ENCODE results near the gene ITGA1. TPM values are rescaled to one million over a fixed set of nuclear protein-coding genes. Genes with fewer than 3 reads are reported as not detected.

ITGA1 gene
- total and polyA plus RNA-seq, 2 donors (not counting 1 experiment from before 2014, with no cell fraction given), result 12.6 to 115 TPM

DNA sequence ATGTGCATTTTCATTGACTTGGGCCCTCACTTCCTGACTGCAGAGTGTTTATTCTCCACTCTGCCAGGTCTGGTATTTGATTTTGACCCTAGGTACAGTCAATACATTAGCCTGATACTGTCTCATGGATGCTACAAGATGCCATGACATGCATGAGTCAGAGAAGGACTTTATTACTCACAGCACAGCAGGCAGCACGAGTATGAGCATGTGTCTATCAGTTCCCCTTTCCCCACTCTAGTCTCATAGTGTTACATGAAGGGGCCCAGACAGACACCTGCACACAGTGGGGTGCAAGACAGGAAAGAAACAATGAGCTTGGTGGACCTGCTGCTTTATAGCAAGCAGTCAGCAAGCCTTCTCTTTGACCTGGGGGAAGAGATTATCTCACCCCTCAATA, 221.0 kb downstream of the ITGA1 start:
- H3K27me3 ChIP-seq (ENCODE audit: control insufficient read depth, insufficient read depth, low read length), result no peaks in the 10 kb centered on the region
- no peaks in the 10 kb centered on the region for H3K9me3 ChIP-seq (ENCODE audit: control insufficient read depth, insufficient read depth, low read depth, low read length)
- H3K79me2 ChIP-seq (ENCODE audit: control insufficient read depth, insufficient read depth, low read length), result peaks cover 13% of the 10 kb centered on the region
- H3K4me3 ChIP-seq (replicated peaks in 1 of 4; ENCODE audit: control extremely low read depth in 1 of 4, insufficient read depth in 1 of 4, low read depth in 3 of 4, low read length in 4 of 4), result no peak overlapping the region
- DNase-seq (ENCODE audit: low read depth in 2 of 2), result peak in 1 of 2 donors; percentile 63
- peak overlapping the region; percentile 38 for H3K27ac ChIP-seq (ENCODE audit: insufficient read depth, low read length)
- no peak overlapping the region for H3K4me2 ChIP-seq (ENCODE audit: extremely low read depth, insufficient read depth, low read length)
- no peaks in the 10 kb centered on the region for H4K20me1 ChIP-seq (ENCODE audit: control insufficient read depth, extremely low read depth, insufficient read depth, low read length)
- TF ChIP-seq CTCF (conservative IDR thresholded peaks at IDR 0.05 in 1 of 2, IDR thresholded peaks at IDR 0.05 in 1 of 2; ENCODE audit: low read depth in 1 of 2, low read length in 2 of 2), result no peak
- TF ChIP-seq EZH2 (IDR thresholded peaks at IDR 0.05; ENCODE audit: low read length, missing control alignments), result no peak
- H2AFZ ChIP-seq (ENCODE audit: low read length), result no peak overlapping the region
- H3K9ac ChIP-seq (ENCODE audit: insufficient read depth, low read length), result no peak overlapping the region
- H3K4me1 ChIP-seq (ENCODE audit: control insufficient read depth, extremely low read depth, insufficient read depth, low read length), result peaks cover 17% of the 10 kb centered on the region
- no peaks in the 10 kb centered on the region for H3K36me3 ChIP-seq (ENCODE audit: control insufficient read depth, insufficient read depth, low read length)

Other genes starting within 250 kb of the ITGA1 start
- gene PELO, start within 50 bp of the ITGA1 start, total RNA-seq, result 31.1 and 45.2 TPM in 2 replicates
- gene PELO, start within 50 bp of the ITGA1 start, polyA plus RNA-seq, result 20.7 and 30.5 TPM in 2 replicates
- 50.1 and 75.5 TPM in 2 replicates for gene ITGA2, start 201.4 kb downstream of the ITGA1 start, total RNA-seq
- 9.4 and 32.9 TPM in 2 replicates for gene ITGA2, start 201.4 kb downstream of the ITGA1 start, polyA plus RNA-seq